Sigmoid colon (tissue), 7 donors: ENCODE data around the gene FAM204A. TPM values are rescaled to one million over a fixed set of nuclear protein-coding genes. Genes with fewer than 3 reads are reported as not detected.
A peak's percentile ranks its signal among the peaks of the same experiment; 100 is the strongest.

ENCODE experiments used
- DNase-seq: peaks from one replicate; pipeline ENCODE4 v3.0.0-alpha.2; 2019
- H3K27ac ChIP-seq, 4 donors: fragments of 200-600 bp; sonication (generic); one replicate each; pipeline ENCODE4 v1.5.1; 2016 to 2019; ENCODE audit warnings: mild to moderate bottlenecking in 1 of 4
- H3K27me3 ChIP-seq, 3 donors: fragments of 200-600 bp; sonication (generic); one replicate each; pipeline ENCODE4 v1.5.1; 2019; ENCODE audit warnings: mild to moderate bottlenecking in 1 of 3
- H3K36me3 ChIP-seq, 4 donors: fragments of 200-600 bp; sonication (generic); one replicate each; pipeline ENCODE4 v1.5.1; 2016 to 2019
- H3K4me1 ChIP-seq, 4 donors: fragments of 200-600 bp; sonication (generic); one replicate each; pipeline ENCODE4 v1.5.1; 2017 to 2019
- H3K4me3 ChIP-seq, 4 donors: fragments of 200-600 bp; sonication (generic); one replicate each; pipeline ENCODE4 v1.5.1; 2017 to 2019; ENCODE audit warnings: mild to moderate bottlenecking in 2 of 4, moderate library complexity in 1 of 4
- H3K9me3 ChIP-seq, 4 donors: fragments of 200-600 bp in 3 of 4; sonication (generic) in 3 of 4; one replicate each; pipeline versions ENCODE4 v1.5.1 to v1.6.1; 2013 to 2019
- CTCF ChIP-seq, 4 experiments: fragments of 450-650 bp in 3 of 4; fragments of 200-600 bp in 1 of 4; IDR thresholded peaks; one replicate each; pipeline ENCODE4 v1.5.1; 2016 to 2019; ENCODE audit warnings: antibody characterized with exemption in 4 of 4, mild to moderate bottlenecking in 3 of 4, moderate library complexity in 2 of 4
- EP300 ChIP-seq, 4 donors: sonication (generic); formaldehyde crosslinking; IDR thresholded peaks; one replicate each; pipeline ENCODE4 v1.6.1; 2017; ENCODE audit warnings: antibody characterized with exemption in 4 of 4
- POLR2A ChIP-seq, 2 donors: fragments of 450-650 bp; IDR thresholded peaks; one replicate each; pipeline ENCODE4 v1.6.1; 2016; ENCODE audit warnings: antibody characterized with exemption in 2 of 2, mild to moderate bottlenecking in 2 of 2, moderate library complexity in 2 of 2
- POLR2AphosphoS5 ChIP-seq, 4 donors: sonication (generic); formaldehyde crosslinking; IDR thresholded peaks; one replicate each; pipeline ENCODE4 v1.6.1; 2017; ENCODE audit warnings: antibody characterized with exemption in 4 of 4
- WGBS, 2 donors: extraction: QIAGEN DNeasy Blood & Tissue Kit; methylation state at CpG; one replicate each; pipeline ENCODE4 v1.1.7; 2013; 5-methylcytosine and 5-hydroxymethylcytosine counted together
- intact Hi-C: fragments of 100-400 bp; cut with DNase I; formaldehyde crosslinking; loops from one replicate; pipeline ENCODE4 v1.15.1; 2023
- polyA plus RNA-seq, 3 donors: library from polyadenylated mRNA; stranded (reverse); fragments of 200-250 nt; gene quantifications; one replicate each; pipeline ENCODE4 v1.2.3, GENCODE V29; 2013
- total RNA-seq, 4 donors: library from RNA; depleted of rRNA; stranded (reverse); fragments of >200 nt; gene quantifications; one replicate each; pipeline ENCODE4 v1.1.0, GENCODE V29; 2016
- donor health status: healthy with polysubstance abuse.
- donor health status: Bipolar disorder and iron deficiency.
- donor health status: healthy.

The FAM204A gene
- total and polyA plus RNA-seq, 7 donors, result 40.6 to 83.1 (median 60.1) TPM

- Histone ChIP-seq H3K9me3 (no peaks in the 10 kb centered on the region), H3K27ac (no peak overlapping the region), H3K4me1 (peaks cover 0 to 45% (median 38%) of the 10 kb centered on the region in 4 donors), H3K27me3 (no peaks in the 10 kb centered on the region), H3K36me3 (peaks cover 0 to 33% (median 1%) of the 10 kb centered on the region in 4 donors), H3K4me3 (no peak overlapping the region)
- intact Hi-C loops, result no loop called here
- 88 to 90% methylated on average over 2 of the region's 2 CpGs for WGBS, 2 donors
- DNase-seq, result no peak
- no peak for TF ChIP-seq EP300 (IDR thresholded peaks at IDR 0.05)
- TF ChIP-seq POLR2AphosphoS5 (IDR thresholded peaks at IDR 0.05), result no peak
- no peak for TF ChIP-seq POLR2A (IDR thresholded peaks at IDR 0.05)
- no peak for TF ChIP-seq CTCF (IDR thresholded peaks at IDR 0.05)
Observed at GRCh38 chr10:118311505-118311904, 30.6 kb downstream of the FAM204A start.

- Histone ChIP-seq H3K36me3 (peaks cover 0 to 38% (median 1%) of the 10 kb centered on the region in 4 donors), H3K9me3 (no peaks in the 10 kb centered on the region), H3K27ac (no peak overlapping the region), H3K4me1 (peaks cover 0 to 46% (median 37%) of the 10 kb centered on the region in 4 donors), H3K4me3 (no peak overlapping the region), H3K27me3 (no peaks in the 10 kb centered on the region)
- DNase-seq, result no peak
- 69 to 78% methylated on average over 2 of the region's 2 CpGs for WGBS, 2 donors
- TF ChIP-seq POLR2A (IDR thresholded peaks at IDR 0.05) (no peak), EP300 (IDR thresholded peaks at IDR 0.05) (no peak), POLR2AphosphoS5 (IDR thresholded peaks at IDR 0.05) (no peak), CTCF (IDR thresholded peaks at IDR 0.05) (no peak)
- intact Hi-C loops, result no loop called here
Observed at GRCh38 chr10:118310822-118311221, 31.3 kb downstream of the FAM204A start.

GRCh38 chr10:118309911-118310310 is 32.2 kb downstream of the FAM204A start:
- H3K27ac ChIP-seq, result no peak overlapping the region
- intact Hi-C loops, result no loop called here
- TF ChIP-seq EP300 (IDR thresholded peaks at IDR 0.05) (no peak), POLR2AphosphoS5 (IDR thresholded peaks at IDR 0.05) (no peak), CTCF (IDR thresholded peaks at IDR 0.05) (no peak), POLR2A (IDR thresholded peaks at IDR 0.05) (no peak)
- peaks cover 0 to 42% (median 29%) of the 10 kb centered on the region in 4 donors for H3K4me1 ChIP-seq
- peaks cover 0 to 44% (median 1%) of the 10 kb centered on the region in 4 donors for H3K36me3 ChIP-seq
- WGBS, 2 donors, result 75 to 80% methylated on average over 2 of the region's 2 CpGs
- no peaks in the 10 kb centered on the region for H3K9me3 ChIP-seq
- no peak overlapping the region for H3K4me3 ChIP-seq
- no peak for DNase-seq
- H3K27me3 ChIP-seq, result no peaks in the 10 kb centered on the region

- Histone ChIP-seq H3K27ac (peak overlapping the region in 2 of 4 donors; percentile 38 to 49), H3K4me3 (no peak overlapping the region), H3K9me3 (no peaks in the 10 kb centered on the region), H3K4me1 (peaks cover 0 to 38% (median 22%) of the 10 kb centered on the region in 4 donors), H3K36me3 (peaks cover 0 to 48% (median 1%) of the 10 kb centered on the region in 4 donors), H3K27me3 (no peaks in the 10 kb centered on the region)
- intact Hi-C loops, result no loop called here
- WGBS, 2 donors, result 92 to 95% methylated on average over 6 of the region's 6 CpGs
- DNase-seq, result no peak
- TF ChIP-seq POLR2A (IDR thresholded peaks at IDR 0.05) (no peak), CTCF (IDR thresholded peaks at IDR 0.05) (no peak), EP300 (IDR thresholded peaks at IDR 0.05) (no peak), POLR2AphosphoS5 (IDR thresholded peaks at IDR 0.05) (no peak)
Observed at GRCh38 chr10:118308664-118309063, 33.5 kb downstream of the FAM204A start.

GRCh38 chr10:118307859-118308258 is 34.3 kb downstream of the FAM204A start:
- intact Hi-C loops, result no loop called here
- Histone ChIP-seq H3K27me3 (no peaks in the 10 kb centered on the region), H3K9me3 (no peaks in the 10 kb centered on the region), H3K4me1 (peaks cover 0 to 40% (median 27%) of the 10 kb centered on the region in 4 donors), H3K36me3 (peaks cover 0 to 48% (median 1%) of the 10 kb centered on the region in 4 donors), H3K27ac (peak overlapping the region in 2 of 4 donors; percentile 38 to 49), H3K4me3 (no peak overlapping the region)
- no peak for DNase-seq
- WGBS, 2 donors, result 69 to 71% methylated on average over 4 of the region's 4 CpGs
- TF ChIP-seq POLR2A (IDR thresholded peaks at IDR 0.05) (no peak), POLR2AphosphoS5 (IDR thresholded peaks at IDR 0.05) (no peak), EP300 (IDR thresholded peaks at IDR 0.05) (no peak), CTCF (IDR thresholded peaks at IDR 0.05) (no peak)
